HUES6 (cell line): ENCODE data around the gene KYAT1.

ENCODE experiments used
- H3K27ac ChIP-seq: 2 replicates; pipeline ENCODE4 v1.7.0; 2013; ENCODE audit warnings: low read depth, mild to moderate bottlenecking, low read length, inconsistent platforms
- H3K27me3 ChIP-seq: 2 replicates; pipeline ENCODE4 v1.6.1; 2013; ENCODE audit warnings: low read length; ENCODE audit not compliant: control insufficient read depth, insufficient read depth
- H3K36me3 ChIP-seq: 2 replicates; pipeline ENCODE4 v1.6.1; 2013; ENCODE audit warnings: low read length; ENCODE audit not compliant: control insufficient read depth, insufficient read depth
- H3K4me1 ChIP-seq: 2 replicates; pipeline ENCODE4 v1.6.1; 2013; ENCODE audit warnings: low read length; ENCODE audit not compliant: control insufficient read depth, insufficient read depth
- H3K4me3 ChIP-seq: 2 replicates; pipeline ENCODE4 v1.5.1; 2013; ENCODE audit warnings: low read depth, low read length
- H3K9ac ChIP-seq: one replicate; pipeline ENCODE4 v1.6.1; 2013; ENCODE audit warnings: mild to moderate bottlenecking, low read length
- H3K9me3 ChIP-seq: 2 replicates; pipeline ENCODE4 v1.6.1; 2013; ENCODE audit warnings: low read depth, low read length; ENCODE audit not compliant: control insufficient read depth, insufficient read depth

Gene KYAT1

DNA sequence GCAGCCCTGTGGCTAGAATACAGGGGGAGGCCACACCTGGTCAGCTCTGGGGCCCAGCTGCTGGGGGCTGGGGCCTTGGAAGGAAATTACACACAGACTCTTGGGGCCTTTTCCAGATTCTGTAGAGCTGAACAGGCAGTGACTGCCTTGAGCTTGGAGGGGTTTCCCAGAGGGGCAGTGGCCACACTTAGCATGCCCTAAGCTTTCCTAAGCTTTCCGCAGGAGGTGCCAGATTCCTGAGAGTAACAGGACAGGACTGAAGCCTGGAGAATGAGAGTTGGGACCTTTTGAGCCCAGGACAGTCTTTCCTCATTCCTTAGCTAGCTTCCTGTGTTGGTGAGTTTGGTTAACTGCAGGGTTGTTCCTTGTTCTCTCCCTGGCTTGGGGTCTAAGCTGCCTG lies 93.3 kb downstream of the KYAT1 start:
- Histone ChIP-seq H3K27me3 (no peaks in the 10 kb centered on the region), H3K9me3 (no peaks in the 10 kb centered on the region), H3K9ac (peak overlapping the region; percentile 93), H3K36me3 (peaks cover 35% of the 10 kb centered on the region), H3K4me1 (peaks cover 5% of the 10 kb centered on the region; the same call in 1 of the 2 replicates), H3K4me3 (no peak overlapping the region), H3K27ac (no peak overlapping the region)

DNA sequence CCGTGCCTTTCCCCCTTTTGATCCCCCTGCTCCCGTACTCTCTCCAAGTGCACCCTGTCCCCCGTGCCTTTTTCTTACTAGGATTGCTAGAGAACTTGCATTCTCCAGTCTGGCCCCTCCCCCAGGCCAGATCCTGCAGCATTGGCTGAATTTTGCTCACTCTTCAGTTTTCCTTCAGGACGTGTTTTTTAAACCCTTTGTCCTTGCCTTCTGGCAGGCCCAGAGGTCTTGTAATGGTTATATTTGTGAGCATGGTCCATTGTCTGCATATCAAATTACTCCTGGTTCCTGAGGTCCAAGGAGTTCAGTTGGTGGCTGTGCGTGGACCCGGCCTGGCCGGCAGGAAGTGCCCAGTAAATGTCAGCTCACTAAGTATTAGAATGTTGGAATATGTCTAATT lies 94.1 kb downstream of the KYAT1 start:
- peak overlapping the region; percentile 98 for H3K4me3 ChIP-seq
- H3K4me1 ChIP-seq = peaks cover 5% of the 10 kb centered on the region; the same call in 1 of the 2 replicates
- no peaks in the 10 kb centered on the region for H3K27me3 ChIP-seq
- no peak overlapping the region for H3K27ac ChIP-seq
- H3K36me3 ChIP-seq = peaks cover 27% of the 10 kb centered on the region
- H3K9me3 ChIP-seq = no peaks in the 10 kb centered on the region
- H3K9ac ChIP-seq = peak overlapping the region; percentile 93

- Histone ChIP-seq H3K4me3 (peak within 1 kb of the TSS; percentile 98), H3K9me3 (no peaks in the 10 kb centered on the region), H3K9ac (peak within 1 kb of the TSS; percentile 93), H3K4me1 (peaks cover 5% of the 10 kb centered on the region; the same call in 1 of the 2 replicates), H3K27me3 (no peaks in the 10 kb centered on the region), H3K36me3 (peaks cover 20% of the 10 kb centered on the region), H3K27ac (peak within 1 kb of the TSS; percentile 43; the same call in 1 of the 2 replicates)
Measured at GRCh38 chr9:128786681-128787601, 94.8 kb downstream of the KYAT1 start, which contains the start of gene TBC1D13. Gene TBC1D13 (plus strand): TSS chr9:128787253. CDS start chr9:128787354, 101 bp downstream.

- Histone ChIP-seq H3K27ac (no peak overlapping the region), H3K9ac (no peak overlapping the region), H3K9me3 (peaks cover 6% of the 10 kb centered on the region; the same call in 1 of the 2 replicates), H3K4me3 (no peak overlapping the region), H3K36me3 (peaks cover 5% of the 10 kb centered on the region), H3K27me3 (no peaks in the 10 kb centered on the region), H3K4me1 (peaks cover 5% of the 10 kb centered on the region; the same call in 1 of the 2 replicates)
Measured at GRCh38 chr9:128785427-128785826, 96.3 kb downstream of the KYAT1 start.
